ENCODE measurements around the gene PPP2R3A. TPM values are rescaled to one million over a fixed set of nuclear protein-coding genes. Genes with fewer than 3 reads are reported as not detected.

The PPP2R3A gene
- total RNA-seq, 1 experiment from 2014 or later = 30.4 TPM

- DNase-seq (ENCODE audit: low read depth) = peak; percentile 41
These were observed 229.1 kb downstream of the PPP2R3A start for GRCh38 chr3:136194409-136195257.

- peak; percentile 78 for DNase-seq (ENCODE audit: low read depth)
These were observed 229.9 kb downstream of the PPP2R3A start for GRCh38 chr3:136195258-136196063.

GRCh38 chr3:136196064-136196400 lies 230.5 kb downstream of the PPP2R3A start, which contains the start of gene MSL2:
TSS of gene MSL2 (minus strand) at chr3:136196335. CDS start at chr3:136195113, 1,222 bp downstream.
- no peak for DNase-seq (ENCODE audit: low read depth)

- peak; percentile 100 for DNase-seq (ENCODE audit: low read depth)
These were observed 231.1 kb downstream of the PPP2R3A start for GRCh38 chr3:136196401-136197158.

GRCh38 chr3:136197159-136197793 lies 231.7 kb downstream of the PPP2R3A start:
- DNase-seq (ENCODE audit: low read depth) = no peak

Small RNA genes lying within 50 kb of the gene (small RNA-seq; reads per million reads assigned to genes)
- gene AC092989.1 = not detected

Other genes with a start within 250 kb of the PPP2R3A start
- gene MSL2, start 230.6 kb downstream of the PPP2R3A start, total RNA-seq (2014; rRNA removed; shearing (Covaris generic)) = 8.9 and 23.9 TPM in 2 replicates

All from HT1080 (cell line).